Measurements from ENCODE around the gene FARS2.
"Not testable (repeated sequence)": the region's sequence is repeated elsewhere in the genome, so short reads cannot be mapped to it uniquely, and the experiment has no call there.

The FARS2 gene

GRCh38 chr6:5638666-5639065, 377.4 kb downstream of the FARS2 start:
- DNase-seq (ENCODE audit: low read depth) = no peak

- no peak for DNase-seq (ENCODE audit: low read depth)
These were observed 377.9 kb downstream of the FARS2 start for GRCh38 chr6:5639193-5639592.

- no peak for DNase-seq (ENCODE audit: low read depth)
These were observed 379.3 kb downstream of the FARS2 start for GRCh38 chr6:5640614-5641013.

- no peak for DNase-seq (ENCODE audit: low read depth)
These were observed 383.3 kb downstream of the FARS2 start for GRCh38 chr6:5644523-5645185.

- DNase-seq (ENCODE audit: low read depth) = no peak
These were observed 384.3 kb downstream of the FARS2 start for GRCh38 chr6:5645328-5646290.

- no peak for DNase-seq (ENCODE audit: low read depth)
These were observed 391.3 kb downstream of the FARS2 start for GRCh38 chr6:5652406-5653137.

- DNase-seq (ENCODE audit: low read depth) = no peak
These were observed 392.5 kb downstream of the FARS2 start for GRCh38 chr6:5653801-5654200.

GRCh38 chr6:5656226-5656625, 394.9 kb downstream of the FARS2 start:
- DNase-seq (ENCODE audit: low read depth) = no peak

GRCh38 chr6:5656695-5657094, 395.4 kb downstream of the FARS2 start:
- not testable (repeated sequence) for DNase-seq (ENCODE audit: low read depth)

- no peak for DNase-seq (ENCODE audit: low read depth)
These were observed 396.5 kb downstream of the FARS2 start for GRCh38 chr6:5657684-5658430.

- no peak for DNase-seq (ENCODE audit: low read depth)
These were observed 398.2 kb downstream of the FARS2 start for GRCh38 chr6:5659467-5659866.

GRCh38 chr6:5660772-5661171, 399.5 kb downstream of the FARS2 start:
- DNase-seq (ENCODE audit: low read depth) = no peak

GRCh38 chr6:5662797-5663196, 401.5 kb downstream of the FARS2 start:
- no peak for DNase-seq (ENCODE audit: low read depth)

- DNase-seq (ENCODE audit: low read depth) = no peak
These were observed 401.9 kb downstream of the FARS2 start for GRCh38 chr6:5663259-5663658.

- no peak for DNase-seq (ENCODE audit: low read depth)
These were observed 402.4 kb downstream of the FARS2 start for GRCh38 chr6:5663739-5664138.

- DNase-seq (ENCODE audit: low read depth) = no peak
These were observed 402.8 kb downstream of the FARS2 start for GRCh38 chr6:5664149-5664548.

- no peak for DNase-seq (ENCODE audit: low read depth)
These were observed 403.9 kb downstream of the FARS2 start for GRCh38 chr6:5665173-5665572.

- DNase-seq (ENCODE audit: low read depth) = no peak
These were observed 404.4 kb downstream of the FARS2 start for GRCh38 chr6:5665667-5666066.

- DNase-seq (ENCODE audit: low read depth) = no peak
These were observed 405.4 kb downstream of the FARS2 start for GRCh38 chr6:5666695-5667094.

- no peak for DNase-seq (ENCODE audit: low read depth)
These were observed 406.4 kb downstream of the FARS2 start for GRCh38 chr6:5667737-5668136.

GRCh38 chr6:5670381-5670780, 409.1 kb downstream of the FARS2 start:
- DNase-seq (ENCODE audit: low read depth) = no peak
